ENCODE results near the gene MTR.

DNA sequence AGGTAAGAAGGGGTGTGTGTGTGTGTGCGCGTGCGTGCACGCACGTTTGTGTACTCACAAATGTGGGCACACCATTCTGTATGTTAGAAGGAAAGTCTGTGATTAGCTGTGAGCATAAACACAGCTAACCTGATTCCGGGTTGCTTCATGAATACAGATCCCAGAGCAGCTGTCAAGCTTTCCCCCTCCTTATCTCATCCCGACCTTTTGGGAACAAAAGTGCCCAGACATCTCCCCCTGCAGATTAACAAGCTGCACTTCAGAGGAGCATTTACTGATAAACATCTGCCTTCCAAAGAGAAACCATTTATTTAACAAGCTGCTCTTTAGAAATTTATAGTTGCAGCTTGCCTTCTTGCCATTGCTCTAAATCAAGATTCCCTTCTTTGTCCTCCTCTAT, 112.1 kb downstream of the MTR start:
- TF ChIP-seq, protein P1, sequence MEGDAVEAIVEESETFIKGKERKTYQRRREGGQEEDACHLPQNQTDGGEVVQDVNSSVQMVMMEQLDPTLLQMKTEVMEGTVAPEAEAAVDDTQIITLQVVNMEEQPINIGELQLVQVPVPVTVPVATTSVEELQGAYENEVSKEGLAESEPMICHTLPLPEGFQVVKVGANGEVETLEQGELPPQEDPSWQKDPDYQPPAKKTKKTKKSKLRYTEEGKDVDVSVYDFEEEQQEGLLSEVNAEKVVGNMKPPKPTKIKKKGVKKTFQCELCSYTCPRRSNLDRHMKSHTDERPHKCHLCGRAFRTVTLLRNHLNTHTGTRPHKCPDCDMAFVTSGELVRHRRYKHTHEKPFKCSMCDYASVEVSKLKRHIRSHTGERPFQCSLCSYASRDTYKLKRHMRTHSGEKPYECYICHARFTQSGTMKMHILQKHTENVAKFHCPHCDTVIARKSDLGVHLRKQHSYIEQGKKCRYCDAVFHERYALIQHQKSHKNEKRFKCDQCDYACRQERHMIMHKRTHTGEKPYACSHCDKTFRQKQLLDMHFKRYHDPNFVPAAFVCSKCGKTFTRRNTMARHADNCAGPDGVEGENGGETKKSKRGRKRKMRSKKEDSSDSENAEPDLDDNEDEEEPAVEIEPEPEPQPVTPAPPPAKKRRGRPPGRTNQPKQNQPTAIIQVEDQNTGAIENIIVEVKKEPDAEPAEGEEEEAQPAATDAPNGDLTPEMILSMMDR (IDR thresholded peaks at IDR 0.05): no peak
- TF ChIP-seq POLR2A (IDR thresholded peaks at IDR 0.05): no peak

All from thyroid gland (tissue), 4 donors.